Measurements from ENCODE around the gene ATRNL1. TPM values are rescaled to one million over a fixed set of nuclear protein-coding genes. Genes with fewer than 3 reads are reported as not detected.
"Not testable (repeated sequence)": the region's sequence is repeated elsewhere in the genome, so short reads cannot be mapped to it uniquely, and the experiment has no call there.

ATRNL1 gene
- polyA plus RNA-seq, 2 of the 4 experiments (the other 2 are of a cell fraction), result 0.13 to 0.34 TPM

DNA sequence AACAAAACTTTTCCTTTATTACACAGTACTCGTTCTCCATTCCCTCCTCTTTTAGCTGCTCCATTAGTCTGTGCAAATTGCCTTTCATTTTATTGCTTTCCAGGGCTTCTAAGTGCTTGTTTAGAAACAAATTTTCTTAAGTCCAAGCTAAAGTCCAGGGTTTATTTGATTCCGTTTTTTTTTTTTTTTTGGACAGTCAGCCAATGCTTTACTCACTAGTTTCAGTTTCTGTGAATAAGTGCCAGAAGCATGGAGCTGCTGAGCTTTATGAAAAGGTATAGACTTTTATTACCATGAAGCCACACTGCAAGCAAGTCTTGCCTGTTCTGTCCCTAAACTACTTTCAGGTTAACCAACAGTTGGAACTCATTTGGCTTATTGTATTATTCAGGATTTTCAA lies 724.8 kb downstream of the ATRNL1 start:
- ChIA-PET POLR2A (no interaction called here), CTCF (no interaction called here)
- no peak for FAIRE-seq
- H3K4me2 ChIP-seq, result peak overlapping the region; percentile 35; the same call in 2 of the 3 replicates
- H3K9me3 ChIP-seq, result no peaks in the 10 kb centered on the region
- no peak overlapping the region for H3K4me3 ChIP-seq
- H3K4me1 ChIP-seq, result no peaks in the 10 kb centered on the region
- WGBS (ENCODE audit: missing lambda C conversion rate), result 4% methylated on average over 2 of the region's 2 CpGs
- DNase-seq (ENCODE audit: low read depth in 1 of 2, low spot score in 1 of 2), result no peak
- no peak overlapping the region for H3K27ac ChIP-seq
- ATAC-seq, result no peak
- TF ChIP-seq CEBPB (IDR thresholded peaks at IDR 0.05), result no peak
- TF ChIP-seq EHMT2 (IDR thresholded peaks at IDR 0.05; ENCODE audit: low read depth), result no peak
- TF ChIP-seq GATA3 (IDR thresholded peaks at IDR 0.05; ENCODE audit: borderline replicate concordance), result no peak
- no peak for TF ChIP-seq HOXB5 (CRISPR knock-in tag; IDR thresholded peaks at IDR 0.05)
- TF ChIP-seq RCOR1 (IDR thresholded peaks at IDR 0.05; ENCODE audit: low read depth, low read length), result no peak
- no peak for TF ChIP-seq ZNF302 (CRISPR knock-in tag; IDR thresholded peaks at IDR 0.05)
- no peak for TF ChIP-seq POLR2AphosphoS2 (conservative IDR thresholded peaks at IDR 0.05; ENCODE audit: low read length)
- no peak for TF ChIP-seq MYC (IDR thresholded peaks at IDR 0.05; ENCODE audit: borderline replicate concordance, low read length)
- no peak for TF ChIP-seq NR3C1 (IDR thresholded peaks at IDR 0.05)
- no peak for TF ChIP-seq HEYL (CRISPR knock-in tag; IDR thresholded peaks at IDR 0.05)
- no peak for TF ChIP-seq MAZ (IDR thresholded peaks at IDR 0.05; ENCODE audit: borderline replicate concordance, low read depth, low read length)

DNA sequence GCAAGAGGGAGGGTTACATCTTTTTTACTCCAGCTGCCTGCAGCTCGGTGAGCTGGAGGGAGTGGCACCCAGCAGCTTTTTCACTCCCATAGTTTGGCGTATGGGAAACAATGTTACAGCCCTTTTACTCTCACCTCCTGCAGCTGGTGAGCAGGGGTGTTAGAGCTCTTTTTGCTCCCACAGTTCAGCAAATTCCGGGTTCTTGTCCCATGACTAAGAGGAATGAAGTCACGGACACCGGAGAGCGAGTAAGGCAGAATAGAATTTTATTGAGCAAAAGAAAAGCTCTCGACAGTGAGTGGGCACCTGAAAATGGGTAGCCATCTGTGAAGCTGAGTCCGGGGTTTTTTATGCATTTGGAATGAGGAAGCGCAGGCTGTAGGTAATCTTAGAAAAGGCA lies 733.2 kb downstream of the ATRNL1 start:
- Histone ChIP-seq H3K4me3 (no peak overlapping the region), H3K9me3 (no peaks in the 10 kb centered on the region), H3K27ac (no peak overlapping the region), H3K4me1 (0 out of 3 replicates have a peak, but pooled peaks cover 3% of the 10 kb centered on the region), H3K4me2 (no peak overlapping the region)
- ATAC-seq (no peak), DNase-seq (ENCODE audit: low read depth in 1 of 2, low spot score in 1 of 2) (no peak), FAIRE-seq (no peak)
- CTCF ChIA-PET, result interaction anchor here (0.6 to 0.9 kb wide), 2 partner anchors 447 to 816 kb away, joined by 3 to 4 read pairs; no protein-coding TSS in a partner anchor
- POLR2A ChIA-PET, result no interaction called here
- WGBS (ENCODE audit: missing lambda C conversion rate), result 49% methylated on average over 9 of the region's 9 CpGs
- TF ChIP-seq PBX3 (IDR thresholded peaks at IDR 0.05), result no peak
- no peak for TF ChIP-seq CHD4 (IDR thresholded peaks at IDR 0.05; ENCODE audit: borderline replicate concordance)
- TF ChIP-seq EHMT2 (IDR thresholded peaks at IDR 0.05; ENCODE audit: low read depth), result no peak
- TF ChIP-seq ZNF302 (CRISPR knock-in tag; IDR thresholded peaks at IDR 0.05), result no peak
- no peak for TF ChIP-seq JUNB (IDR thresholded peaks at IDR 0.05)
- TF ChIP-seq HOXA7 (CRISPR knock-in tag; IDR thresholded peaks at IDR 0.05), result no peak
- TF ChIP-seq, protein P1, sequence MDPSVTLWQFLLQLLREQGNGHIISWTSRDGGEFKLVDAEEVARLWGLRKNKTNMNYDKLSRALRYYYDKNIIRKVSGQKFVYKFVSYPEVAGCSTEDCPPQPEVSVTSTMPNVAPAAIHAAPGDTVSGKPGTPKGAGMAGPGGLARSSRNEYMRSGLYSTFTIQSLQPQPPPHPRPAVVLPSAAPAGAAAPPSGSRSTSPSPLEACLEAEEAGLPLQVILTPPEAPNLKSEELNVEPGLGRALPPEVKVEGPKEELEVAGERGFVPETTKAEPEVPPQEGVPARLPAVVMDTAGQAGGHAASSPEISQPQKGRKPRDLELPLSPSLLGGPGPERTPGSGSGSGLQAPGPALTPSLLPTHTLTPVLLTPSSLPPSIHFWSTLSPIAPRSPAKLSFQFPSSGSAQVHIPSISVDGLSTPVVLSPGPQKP (IDR thresholded peaks at IDR 0.05; ENCODE audit: low read depth, low read length), result no peak

DNA sequence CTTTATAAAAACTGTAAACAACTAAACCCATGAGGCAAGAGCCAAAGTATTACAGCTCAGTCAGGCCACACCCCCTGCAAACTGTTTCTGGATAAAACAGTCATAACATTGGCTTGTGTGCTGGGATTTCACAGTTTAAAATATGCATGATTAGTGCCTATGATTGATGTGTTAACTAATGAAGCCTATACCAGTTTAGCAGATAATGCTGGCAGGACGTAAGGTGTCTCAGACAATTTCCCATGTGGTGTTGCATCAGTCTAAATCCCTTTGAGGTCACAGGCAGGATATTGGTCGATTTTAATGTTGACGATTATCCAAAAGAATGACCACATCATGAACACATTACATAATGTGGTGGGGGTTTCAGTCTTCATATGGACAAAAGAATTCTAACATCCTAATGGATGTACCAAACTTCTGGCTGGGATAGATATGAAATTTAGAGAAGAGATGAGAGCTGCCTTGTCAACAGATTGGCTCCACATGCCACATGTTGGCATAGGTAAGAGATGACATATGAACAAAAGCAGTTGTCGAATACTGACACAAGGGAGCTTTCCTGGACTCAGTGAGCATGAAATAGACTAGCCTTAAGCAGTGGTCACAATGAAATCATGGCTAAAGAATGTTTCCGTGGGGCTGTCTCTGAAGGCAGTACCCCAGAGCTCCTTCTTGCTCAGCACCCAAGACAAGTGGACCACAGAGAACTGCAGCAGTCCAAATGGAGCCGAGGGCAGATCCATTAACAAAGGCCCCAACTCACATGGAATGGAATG lies 734.3 kb downstream of the ATRNL1 start:
- 57% methylated on average over 6 of the region's 6 CpGs for WGBS (ENCODE audit: missing lambda C conversion rate)
- Histone ChIP-seq H3K4me2 (no peak overlapping the region), H3K27ac (no peak overlapping the region), H3K4me1 (0 out of 3 replicates have a peak, but pooled peaks cover 3% of the 10 kb centered on the region), H3K9me3 (no peaks in the 10 kb centered on the region), H3K4me3 (no peak overlapping the region)
- CTCF ChIA-PET, result no interaction called here
- POLR2A ChIA-PET, result no interaction called here
- TF ChIP-seq, protein P1 (IDR thresholded peaks at IDR 0.05; ENCODE audit: low read depth, low read length), result no peak
- TF ChIP-seq KDM5A (IDR thresholded peaks at IDR 0.05) (no peak), FOSL2 (IDR thresholded peaks at IDR 0.05) (no peak), FOSL2 (CRISPR knock-in tag; IDR thresholded peaks at IDR 0.05) (no peak), CBX2 (IDR thresholded peaks at IDR 0.05; ENCODE audit: borderline replicate concordance, low read depth) (no peak), SREBF2 (IDR thresholded peaks at IDR 0.05) (no peak)
- ATAC-seq (no peak), DNase-seq (ENCODE audit: low read depth in 1 of 2, low spot score in 1 of 2) (no peak), FAIRE-seq (no peak)

DNA sequence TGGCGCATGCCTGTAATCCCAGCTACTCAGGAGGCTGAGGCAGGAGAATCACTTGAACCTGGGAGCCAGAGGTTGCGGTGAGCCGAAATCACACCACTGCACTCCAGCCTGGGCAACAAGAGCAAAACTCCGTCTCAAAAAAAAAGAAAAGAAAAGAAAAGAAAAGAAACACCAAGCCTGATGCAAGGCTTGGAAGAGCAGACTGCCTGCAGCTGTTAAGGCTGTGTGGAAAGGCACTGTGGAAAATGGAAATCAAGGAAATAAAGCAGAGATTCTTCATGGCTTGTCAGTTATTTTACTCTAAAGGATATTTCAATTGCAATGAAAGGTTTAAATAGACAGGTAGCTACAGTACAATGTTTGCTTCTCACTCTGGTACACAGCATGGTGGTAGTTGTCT lies 735.0 kb downstream of the ATRNL1 start:
- CTCF ChIA-PET; FAIRE-seq; ATAC-seq; H3K4me3 ChIP-seq; H3K4me2 ChIP-seq; H3K4me1 ChIP-seq; DNase-seq (ENCODE audit: low read depth in 1 of 2, low spot score in 1 of 2); H3K9me3 ChIP-seq; H3K27ac ChIP-seq; POLR2A ChIA-PET: not testable (repeated sequence)
- WGBS (ENCODE audit: missing lambda C conversion rate), result 81% methylated on average over 4 of the region's 4 CpGs

Measured in A549 (cell line).